HG03280 (cell line): ENCODE measurements around the gene ZNF777.

Experiments
- ATAC-seq: cut with Tn5 transposase; IDR thresholded peaks from one replicate; pipeline ENCODE4 v1.9.1; 2021; ENCODE audit warnings: mild to moderate bottlenecking, moderate library complexity; ENCODE audit not compliant: unreplicated experiment

ZNF777 gene

GRCh38 chr7:149477494-149478443 lies 16.9 kb upstream of the ZNF777 start:
- ATAC-seq, result no peak

DNA sequence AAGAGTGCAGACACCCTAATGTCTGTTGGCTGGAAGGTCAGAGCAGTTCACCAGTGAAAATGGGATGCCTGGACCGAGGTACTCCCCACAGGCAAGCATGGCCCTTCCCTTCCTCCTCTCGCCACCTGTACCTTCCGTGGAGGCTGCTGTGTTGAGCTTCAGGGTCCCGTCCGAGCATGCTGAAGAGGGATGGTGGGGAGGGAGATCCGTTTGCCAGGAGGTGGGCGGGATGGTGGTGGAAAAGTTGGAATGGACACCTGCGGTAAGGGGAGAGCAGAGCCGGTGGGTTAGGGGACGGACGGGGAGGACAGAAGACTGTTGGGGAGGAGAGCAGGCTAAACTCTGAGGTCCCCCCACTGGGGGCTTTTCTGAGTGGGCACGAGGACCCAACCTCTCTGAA lies 15.9 kb upstream of the ZNF777 start:
- ATAC-seq, result no peak

DNA sequence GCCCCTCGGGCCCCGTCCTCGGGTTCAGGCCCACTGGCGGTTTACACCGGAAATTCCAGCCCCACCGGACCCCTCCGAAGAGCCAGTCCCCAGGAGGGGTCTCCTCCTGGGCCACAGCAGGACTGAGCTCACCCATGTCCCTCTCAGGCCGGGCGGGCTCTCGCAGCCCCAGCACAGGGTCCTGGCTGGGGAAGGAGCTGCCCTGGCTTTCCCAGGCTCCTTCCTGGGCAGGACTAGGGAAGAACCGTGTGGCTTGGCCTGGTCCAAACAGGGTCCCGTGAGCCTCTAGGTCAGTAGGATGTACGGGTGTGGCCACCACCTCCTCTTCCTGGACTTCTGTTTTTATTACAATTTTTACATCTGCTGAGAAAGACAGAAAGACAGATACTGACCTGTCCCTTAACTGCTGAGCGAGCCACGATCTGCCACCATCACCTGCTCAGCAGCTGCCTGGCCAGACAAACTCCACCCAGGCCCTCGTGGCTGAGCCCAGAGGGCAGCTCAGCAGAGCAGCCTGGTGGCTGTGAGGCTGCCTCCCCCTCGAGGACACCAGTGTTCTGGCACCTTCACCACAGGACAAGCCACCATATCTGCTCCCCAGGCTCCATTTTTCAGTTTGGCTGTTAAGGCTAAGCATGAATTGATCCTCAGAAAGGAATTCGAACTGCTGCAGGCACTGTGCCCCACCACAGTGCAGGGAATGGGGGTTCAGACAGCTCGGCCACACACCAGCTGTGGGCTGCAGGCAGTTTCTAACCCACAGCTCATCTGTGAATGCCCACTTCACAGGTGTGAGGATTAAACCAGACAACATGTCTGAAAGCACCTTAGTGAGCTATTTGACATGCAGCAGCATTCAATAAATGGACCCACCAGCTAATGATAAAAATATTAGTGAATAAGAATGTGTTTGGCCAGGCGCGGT lies 14.5 kb upstream of the ZNF777 start:
- ATAC-seq, result no peak

GRCh38 chr7:149474309-149475120 lies 13.7 kb upstream of the ZNF777 start:
- ATAC-seq, result no peak

- no peak for ATAC-seq
Measured at GRCh38 chr7:149473251-149473650, 12.4 kb upstream of the ZNF777 start.

- no peak for ATAC-seq
Measured at GRCh38 chr7:149471289-149471953, 10.6 kb upstream of the ZNF777 start.

DNA sequence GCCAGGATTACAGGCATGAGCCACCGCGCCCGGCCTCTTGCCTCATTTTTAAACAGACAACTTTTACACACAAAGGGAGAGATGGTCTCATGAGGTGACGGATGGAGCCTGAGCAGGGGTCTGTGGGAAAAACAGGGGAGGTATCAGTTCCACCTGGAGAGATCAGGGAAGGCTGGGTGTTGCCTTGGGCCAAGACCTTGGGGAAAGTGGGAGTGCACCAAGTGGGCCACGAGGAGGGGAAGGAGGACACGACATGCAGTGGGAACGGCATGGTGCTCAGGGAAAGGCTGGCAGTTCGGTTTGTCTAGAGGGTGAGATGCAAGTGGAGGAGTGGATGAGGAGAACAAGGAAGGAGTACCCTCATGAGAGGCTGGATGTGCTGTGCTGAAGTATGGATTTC lies 8.9 kb upstream of the ZNF777 start:
- ATAC-seq, result no peak

- ATAC-seq, result no peak
Measured at GRCh38 chr7:149468208-149468607, 7.3 kb upstream of the ZNF777 start.

DNA sequence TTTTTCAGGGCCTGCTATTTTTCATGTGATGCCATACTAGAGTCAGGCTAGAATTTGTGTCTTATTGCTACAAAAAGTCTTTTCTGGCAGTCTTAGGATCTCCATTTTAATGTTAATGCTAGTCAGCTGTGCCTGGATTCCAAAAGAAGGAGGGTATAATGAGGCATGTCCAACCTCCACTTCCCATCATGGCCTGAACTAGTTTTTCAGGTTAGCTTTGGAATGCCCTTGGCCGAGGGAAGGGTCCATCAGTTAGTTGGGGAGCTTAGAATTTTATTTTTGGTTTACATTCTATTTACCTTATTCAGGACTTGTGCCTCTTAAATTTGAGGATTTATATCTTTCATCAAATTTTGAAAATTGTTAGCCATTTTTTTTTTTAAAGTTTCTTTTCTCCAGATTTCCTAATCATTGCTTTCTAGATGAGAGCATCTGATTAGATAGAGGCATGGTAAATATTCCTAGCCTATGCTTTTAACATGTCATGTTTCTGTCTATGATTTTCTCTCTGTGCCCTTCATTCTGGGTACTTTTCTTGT lies 6.5 kb upstream of the ZNF777 start:
- ATAC-seq, result no peak

GRCh38 chr7:149466364-149466763 lies 5.5 kb upstream of the ZNF777 start:
- ATAC-seq, result no peak

DNA sequence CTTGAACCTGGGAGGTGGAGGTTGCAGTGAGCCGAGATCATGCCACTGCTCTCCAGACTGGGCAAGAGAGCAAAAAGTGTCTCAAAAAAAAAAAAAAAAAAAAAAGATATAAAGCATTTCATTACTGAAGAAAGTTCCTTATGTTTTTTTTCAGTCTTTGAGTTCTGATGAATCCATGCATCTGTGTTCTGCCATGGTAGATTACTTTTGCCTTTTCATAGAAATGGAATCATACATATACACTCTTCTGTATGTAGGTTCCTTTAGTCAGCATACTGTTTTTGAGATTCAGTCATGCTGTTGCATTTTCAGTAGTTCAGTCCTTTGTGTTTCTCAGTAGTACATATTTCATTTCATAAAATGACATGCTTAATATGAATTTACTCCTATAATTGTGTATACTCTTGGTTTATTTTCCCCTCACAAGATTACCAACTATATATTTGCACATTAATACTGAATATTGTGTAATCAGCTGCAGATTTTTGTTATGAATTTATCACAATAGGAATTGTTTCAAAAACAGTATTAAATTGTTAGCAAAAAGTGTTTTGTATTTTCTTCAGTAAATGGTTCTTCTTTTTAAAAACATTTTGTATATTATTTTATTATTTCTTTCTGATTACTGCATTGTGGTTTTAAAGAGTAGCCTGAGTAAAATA lies 2.8 kb upstream of the ZNF777 start:
- no peak for ATAC-seq

GRCh38 chr7:149462101-149462520 lies 1.2 kb upstream of the ZNF777 start:
- no peak for ATAC-seq

DNA sequence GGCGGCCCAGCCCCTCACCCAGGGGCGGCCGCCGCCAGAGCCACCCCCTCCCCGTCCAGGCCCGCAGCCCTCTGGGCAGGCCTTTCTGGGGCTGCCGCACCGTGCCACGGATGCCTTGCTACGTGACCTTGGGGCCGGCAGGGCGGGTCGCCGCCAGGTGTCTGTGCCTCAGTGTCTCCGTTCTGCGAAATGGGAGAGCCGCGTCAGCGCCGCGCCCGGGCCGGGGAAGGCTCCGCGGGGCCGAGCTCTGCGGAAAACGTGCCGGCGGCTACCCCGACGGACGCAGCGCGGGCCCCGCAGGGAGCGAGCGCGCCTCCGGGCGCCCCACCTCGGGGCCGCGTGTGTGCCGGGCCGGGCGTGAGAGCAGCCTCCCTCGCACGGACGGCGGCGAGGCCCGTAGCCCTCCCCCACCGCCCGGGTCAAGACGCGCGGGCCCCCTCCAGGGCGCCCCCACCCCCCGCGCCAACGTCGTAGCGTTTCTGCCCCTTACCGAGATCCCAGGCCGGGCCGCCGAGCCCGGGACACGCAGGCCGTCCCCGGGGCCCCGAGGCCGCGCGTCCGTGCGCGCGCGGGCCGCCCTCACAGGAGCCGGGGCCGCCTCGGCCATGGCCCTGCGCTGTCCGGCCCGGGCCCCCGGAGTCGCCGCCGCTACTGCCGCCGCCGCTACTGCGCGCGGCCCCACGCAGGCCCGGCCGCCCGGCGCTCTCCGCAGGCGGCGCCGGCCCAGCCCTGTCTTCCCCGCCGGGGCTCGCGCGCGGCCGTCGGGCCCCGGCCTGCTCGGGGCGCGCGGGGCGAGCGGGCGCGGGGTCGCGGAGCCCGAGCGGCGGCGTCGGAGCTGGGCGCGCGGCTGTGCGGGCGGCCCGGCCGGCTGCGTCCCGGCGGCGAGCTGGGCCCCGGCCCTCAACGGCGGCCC lies 1.1 kb downstream of the ZNF777 start:
- ATAC-seq, result peak; percentile 37

DNA sequence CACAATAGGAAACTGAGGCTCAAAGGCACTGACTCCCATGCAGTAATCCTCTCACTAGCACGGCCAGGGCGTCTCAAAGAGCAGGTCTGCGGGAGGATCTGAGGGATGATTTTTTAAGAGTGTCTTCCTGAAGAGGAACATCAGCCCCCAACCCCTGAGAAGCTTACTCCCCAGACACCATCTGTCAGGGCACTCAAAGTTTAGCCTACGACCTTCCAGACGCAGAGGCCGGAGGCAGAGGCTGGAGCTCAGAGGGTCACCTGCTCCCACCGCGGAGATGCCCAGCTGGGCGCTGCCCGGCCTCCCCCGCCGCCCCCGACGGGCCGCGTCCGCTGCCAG lies 1.7 kb downstream of the ZNF777 start:
- no peak for ATAC-seq

GRCh38 chr7:149458235-149458634 lies 2.6 kb downstream of the ZNF777 start:
- ATAC-seq, result no peak

DNA sequence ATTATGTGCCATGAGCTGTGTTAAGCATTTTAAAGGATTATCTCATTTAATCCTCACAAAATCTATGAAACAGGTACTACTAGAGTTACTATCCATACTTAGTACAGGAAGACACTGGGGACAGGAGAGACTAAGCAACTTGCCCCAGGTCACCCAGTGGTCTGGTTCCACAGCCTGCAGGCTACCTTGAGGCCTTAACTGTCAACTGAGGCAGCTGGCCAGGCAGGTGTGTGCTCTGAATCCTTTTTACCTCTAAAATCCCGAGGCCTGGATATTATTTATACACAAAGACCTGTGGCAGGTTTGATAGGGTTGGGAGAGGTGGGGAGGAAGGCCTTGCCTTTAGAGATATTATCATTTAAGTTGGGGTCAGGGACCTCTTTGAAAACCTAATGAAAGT lies 3.1 kb downstream of the ZNF777 start:
- no peak for ATAC-seq

DNA sequence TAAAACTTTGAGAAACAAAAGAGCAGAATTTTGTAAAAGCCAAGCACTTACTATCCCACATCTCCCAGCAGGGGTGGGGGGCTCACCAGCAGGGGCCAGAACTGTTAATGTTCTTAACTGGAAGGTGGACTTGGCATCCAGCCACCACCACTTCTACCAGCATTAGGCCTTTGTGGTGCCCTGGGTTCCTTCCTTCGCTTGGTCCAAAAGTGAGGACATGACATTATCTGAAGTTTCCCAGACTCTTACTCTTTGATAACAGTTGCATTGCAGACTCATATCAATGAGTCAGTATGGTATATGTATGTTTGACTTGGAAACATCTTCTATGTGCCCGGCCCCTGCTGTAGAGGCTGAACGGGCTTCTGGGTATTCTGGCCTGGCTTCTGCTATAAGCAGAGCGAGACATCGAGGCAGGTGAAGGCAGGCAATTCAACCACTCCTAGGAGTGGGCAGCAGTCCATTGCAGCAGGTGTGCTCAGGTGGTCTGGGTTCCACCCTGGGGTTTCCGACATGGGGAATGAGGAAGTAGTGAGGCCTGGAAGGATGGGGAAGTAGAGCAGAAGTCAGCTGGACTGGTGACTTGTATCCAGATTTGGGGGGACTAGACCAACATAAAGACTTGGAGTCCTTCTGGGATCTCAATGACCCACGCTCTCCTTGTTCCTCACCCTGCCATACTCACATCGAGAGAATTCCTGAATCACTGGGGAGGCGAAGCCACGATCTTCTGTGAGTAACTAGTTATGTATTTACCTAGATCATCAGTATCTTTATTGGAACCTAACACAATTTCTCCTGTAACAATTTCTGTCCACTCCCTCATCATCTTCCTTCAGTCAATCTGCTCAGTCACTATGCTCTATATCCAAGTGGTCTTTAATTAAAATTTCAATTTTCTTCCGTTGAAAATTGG lies 4.1 kb downstream of the ZNF777 start:
- no peak for ATAC-seq
